NK-92 treated with Interleukin-12 subunit alpha and Interleukin-12 subunit beta, amount 100 ng/mL, for 24 hours (cell line): Measurements from ENCODE around the gene YWHAE.
"Not testable (repeated sequence)": the region's sequence is repeated elsewhere in the genome, so short reads cannot be mapped to it uniquely, and the experiment has no call there.

Experiments used
- DNase-seq: peaks from one replicate; lab custom pipeline; 2025; lab: John Stamatoyannopoulos, UW

Gene YWHAE

GRCh38 chr17:1373707-1374237 lies 26.2 kb downstream of the YWHAE start:
- no peak for DNase-seq

GRCh38 chr17:1372618-1373017 lies 27.4 kb downstream of the YWHAE start:
- no peak for DNase-seq

- no peak for DNase-seq
Measured at GRCh38 chr17:1371893-1372590, 28.0 kb downstream of the YWHAE start.

- no peak for DNase-seq
Measured at GRCh38 chr17:1368588-1368987, 31.4 kb downstream of the YWHAE start.

GRCh38 chr17:1367351-1367745 lies 32.7 kb downstream of the YWHAE start:
- DNase-seq = no peak

- no peak for DNase-seq
Measured at GRCh38 chr17:1366234-1366633, 33.8 kb downstream of the YWHAE start.

GRCh38 chr17:1365445-1366039 lies 34.5 kb downstream of the YWHAE start:
- DNase-seq = no peak

GRCh38 chr17:1362964-1363363 lies 37.1 kb downstream of the YWHAE start:
- DNase-seq = no peak

- no peak for DNase-seq
Measured at GRCh38 chr17:1362065-1362848, 37.8 kb downstream of the YWHAE start.

GRCh38 chr17:1360975-1361374 lies 39.0 kb downstream of the YWHAE start:
- DNase-seq = no peak

GRCh38 chr17:1360315-1360714 lies 39.7 kb downstream of the YWHAE start:
- not testable (repeated sequence) for DNase-seq

- DNase-seq = no peak
Measured at GRCh38 chr17:1354030-1354429, 46.0 kb downstream of the YWHAE start.

- not testable (repeated sequence) for DNase-seq
Measured at GRCh38 chr17:1352530-1352929, 47.5 kb downstream of the YWHAE start.

GRCh38 chr17:1351971-1352370 lies 48.1 kb downstream of the YWHAE start:
- DNase-seq = no peak

- no peak for DNase-seq
Measured at GRCh38 chr17:1351275-1351674, 48.7 kb downstream of the YWHAE start.

- no peak for DNase-seq
Measured at GRCh38 chr17:1347589-1348323, 52.3 kb downstream of the YWHAE start.

GRCh38 chr17:1344521-1344920 lies 55.5 kb downstream of the YWHAE start:
- no peak for DNase-seq

GRCh38 chr17:1343554-1343953 lies 56.5 kb downstream of the YWHAE start:
- DNase-seq = no peak

- DNase-seq = no peak
Measured at GRCh38 chr17:1340371-1340770, 59.7 kb downstream of the YWHAE start.

- no peak for DNase-seq
Measured at GRCh38 chr17:1331708-1332107, 68.3 kb downstream of the YWHAE start.

- DNase-seq = no peak
Measured at GRCh38 chr17:1329745-1330343, 70.2 kb downstream of the YWHAE start.

- no peak for DNase-seq
Measured at GRCh38 chr17:1328437-1328836, 71.6 kb downstream of the YWHAE start.
